Upper lobe of left lung (tissue), 6 donors: ENCODE measurements around the gene CNTROB. TPM values are rescaled to one million over a fixed set of nuclear protein-coding genes. Genes with fewer than 3 reads are reported as not detected.

Experiments
- ATAC-seq, 2 donors: fragments of 200-7000 bp; cut with Tn5 transposase; one replicate each; pipeline ENCODE4 v1.9.1; 2022; ENCODE audit warnings: mild to moderate bottlenecking in 2 of 2, moderate library complexity in 2 of 2; ENCODE audit not compliant: low FRiP score in 2 of 2
- DNase-seq, 2 donors: peaks; one replicate each; pipeline ENCODE4 v3.0.0-alpha.2; 2019 to 2020
- H3K27ac ChIP-seq, 4 donors: fragments of 200-600 bp; sonication (generic); one replicate each; pipeline ENCODE4 v1.5.1; 2016 to 2019
- H3K27me3 ChIP-seq, 4 donors: fragments of 200-600 bp; sonication (generic); one replicate each; pipeline ENCODE4 v1.5.1; 2017 to 2019
- H3K36me3 ChIP-seq, 4 donors: fragments of 200-600 bp; sonication (generic); one replicate each; pipeline ENCODE4 v1.5.1; 2016 to 2019
- H3K4me1 ChIP-seq, 4 donors: fragments of 200-600 bp; sonication (generic); one replicate each; pipeline ENCODE4 v1.5.1; 2018 to 2019
- H3K4me3 ChIP-seq, 4 donors: fragments of 200-600 bp; sonication (generic); one replicate each; pipeline ENCODE4 v1.5.1; 2017 to 2019; ENCODE audit warnings: mild to moderate bottlenecking in 2 of 4, moderate library complexity in 1 of 4
- H3K9me3 ChIP-seq, 4 donors: fragments of 200-600 bp; sonication (generic); one replicate each; pipeline ENCODE4 v1.5.1; 2018 to 2019
- CTCF ChIP-seq, 6 experiments: fragments of 450-650 bp in 4 of 6; fragments of 200-600 bp in 2 of 6; sonication (generic) in 2 of 6; IDR thresholded peaks; one replicate each; pipeline ENCODE4 v1.5.1; 2016 to 2019; ENCODE audit warnings: antibody characterized with exemption in 6 of 6
- EP300 ChIP-seq, 4 donors: sonication (generic); formaldehyde crosslinking; IDR thresholded peaks; one replicate each; pipeline ENCODE4 v1.5.1; 2017; ENCODE audit warnings: antibody characterized with exemption in 4 of 4, control low read depth in 2 of 4
- POLR2A ChIP-seq, 4 donors: fragments of 450-650 bp; IDR thresholded peaks; one replicate each; pipeline ENCODE4 v1.5.1; 2016 to 2017; ENCODE audit warnings: antibody characterized with exemption in 4 of 4, mild to moderate bottlenecking in 2 of 4
- POLR2AphosphoS5 ChIP-seq, 2 donors: sonication (generic); formaldehyde crosslinking; IDR thresholded peaks; one replicate each; pipeline ENCODE4 v1.5.1; 2017; ENCODE audit warnings: antibody characterized with exemption in 2 of 2
- WGBS, 2 donors: methylation state at CpG; one replicate each; pipeline ENCODE4 v1.1.5; 2017 to 2018; 5-methylcytosine and 5-hydroxymethylcytosine counted together
- total RNA-seq, 6 donors: library from RNA; depleted of rRNA in 4 of 6; stranded (reverse); fragments of >200 nt in 4 of 6; gene quantifications; one replicate each; pipeline versions ENCODE4 v1.1.0 to v1.2.1, GENCODE V29; 2016 to 2021
- donor health status: DM: no; HTN: no; CAD: no; lungs with moderate emphysema.
- donor health status: DM: no; HTN: yes; CAD: no; lungs with severe emphysema.

Gene CNTROB
- total RNA-seq, 6 donors from 2014 or later = 50.6 to 216 (median 88.3) TPM

GRCh38 chr17:7932483-7932891, 481 bp downstream of the CNTROB start:
- DNase-seq = peak in 1 of 2 donors; percentile 51
- Histone ChIP-seq H3K27ac (peak overlapping the region; percentile 80 to 91 (median 88)), H3K4me1 (peaks cover 16 to 48% (median 22%) of the 10 kb centered on the region in 4 donors), H3K36me3 (peaks cover 5 to 31% (median 20%) of the 10 kb centered on the region in 4 donors), H3K27me3 (no peaks in the 10 kb centered on the region), H3K4me3 (peak overlapping the region; percentile 67 to 81 (median 77)), H3K9me3 (no peaks in the 10 kb centered on the region)
- peak; percentile 47 to 58 for ATAC-seq
- TF ChIP-seq CTCF (IDR thresholded peaks at IDR 0.05) (no peak), POLR2AphosphoS5 (IDR thresholded peaks at IDR 0.05) (no peak), POLR2A (IDR thresholded peaks at IDR 0.05) (no peak), EP300 (IDR thresholded peaks at IDR 0.05) (no peak)
- WGBS, 2 donors = 0 to 1% methylated on average over 9 to 17 of the region's 17 CpGs

- peak; percentile 68 to 84 for DNase-seq
- H3K27ac ChIP-seq = peak overlapping the region; percentile 80 to 91 (median 88)
- TF ChIP-seq CTCF (IDR thresholded peaks at IDR 0.05) = peak in 4 of 6 experiments; percentile 16 to 42 (median 18)
- peak in 1 of 4 donors; percentile 57 for TF ChIP-seq POLR2A (IDR thresholded peaks at IDR 0.05)
- no peak for TF ChIP-seq POLR2AphosphoS5 (IDR thresholded peaks at IDR 0.05)
- H3K9me3 ChIP-seq = no peaks in the 10 kb centered on the region
- ATAC-seq = peak; percentile 51 to 65
- H3K4me1 ChIP-seq = peaks cover 16 to 48% (median 22%) of the 10 kb centered on the region in 4 donors
- H3K4me3 ChIP-seq = peak overlapping the region; percentile 67 to 81 (median 77)
- peaks cover 5 to 36% (median 21%) of the 10 kb centered on the region in 4 donors for H3K36me3 ChIP-seq
- no peaks in the 10 kb centered on the region for H3K27me3 ChIP-seq
- WGBS, 2 donors = 15% methylated on average over 16 of the region's 16 CpGs
Measured at GRCh38 chr17:7932949-7933348, 943 bp downstream of the CNTROB start.

- TF ChIP-seq POLR2AphosphoS5 (IDR thresholded peaks at IDR 0.05) = no peak
- no peak for TF ChIP-seq EP300 (IDR thresholded peaks at IDR 0.05)
- TF ChIP-seq POLR2A (IDR thresholded peaks at IDR 0.05) = no peak
- TF ChIP-seq CTCF (IDR thresholded peaks at IDR 0.05) = no peak
- ATAC-seq (no peak), DNase-seq (no peak)
- Histone ChIP-seq H3K27ac (no peak overlapping the region), H3K4me3 (no peak overlapping the region), H3K27me3 (no peaks in the 10 kb centered on the region), H3K9me3 (no peaks in the 10 kb centered on the region), H3K36me3 (peaks cover 18 to 57% (median 46%) of the 10 kb centered on the region in 4 donors), H3K4me1 (peaks cover 15 to 36% (median 18%) of the 10 kb centered on the region in 4 donors)
Measured at GRCh38 chr17:7935859-7936258, 3.9 kb downstream of the CNTROB start.

- Histone ChIP-seq H3K4me3 (no peak overlapping the region), H3K9me3 (no peaks in the 10 kb centered on the region), H3K4me1 (peaks cover 0 to 4% (median 0%) of the 10 kb centered on the region in 4 donors), H3K36me3 (peaks cover 44 to 88% (median 75%) of the 10 kb centered on the region in 4 donors), H3K27ac (no peak overlapping the region), H3K27me3 (no peaks in the 10 kb centered on the region)
- no peak for ATAC-seq
- WGBS, 2 donors = 97 to 99% methylated on average over 4 of the region's 4 CpGs
- no peak for DNase-seq
- TF ChIP-seq POLR2A (IDR thresholded peaks at IDR 0.05) (no peak), EP300 (IDR thresholded peaks at IDR 0.05) (no peak), CTCF (IDR thresholded peaks at IDR 0.05) (no peak), POLR2AphosphoS5 (IDR thresholded peaks at IDR 0.05) (no peak)
Measured at GRCh38 chr17:7940034-7940433, 8.0 kb downstream of the CNTROB start.

GRCh38 chr17:7940743-7941142, 8.7 kb downstream of the CNTROB start:
- no peak for ATAC-seq
- H3K27me3 ChIP-seq = no peaks in the 10 kb centered on the region
- no peaks in the 10 kb centered on the region for H3K4me1 ChIP-seq
- no peak for DNase-seq
- TF ChIP-seq CTCF (IDR thresholded peaks at IDR 0.05) (no peak), EP300 (IDR thresholded peaks at IDR 0.05) (no peak), POLR2AphosphoS5 (IDR thresholded peaks at IDR 0.05) (no peak), POLR2A (IDR thresholded peaks at IDR 0.05) (no peak)
- H3K36me3 ChIP-seq = peaks cover 52 to 92% (median 80%) of the 10 kb centered on the region in 4 donors
- H3K9me3 ChIP-seq = no peaks in the 10 kb centered on the region
- no peak overlapping the region for H3K27ac ChIP-seq
- H3K4me3 ChIP-seq = no peak overlapping the region
- 93 to 96% methylated on average over 6 of the region's 6 CpGs for WGBS, 2 donors
